SKM-1 (cell line): Measurements from ENCODE around the gene RAP1GAP.

Experiments
- DNase-seq: peaks from one replicate; lab custom pipeline; 2025; ENCODE audit not compliant: unreplicated experiment; lab: John Stamatoyannopoulos, UW

Gene RAP1GAP

DNA sequence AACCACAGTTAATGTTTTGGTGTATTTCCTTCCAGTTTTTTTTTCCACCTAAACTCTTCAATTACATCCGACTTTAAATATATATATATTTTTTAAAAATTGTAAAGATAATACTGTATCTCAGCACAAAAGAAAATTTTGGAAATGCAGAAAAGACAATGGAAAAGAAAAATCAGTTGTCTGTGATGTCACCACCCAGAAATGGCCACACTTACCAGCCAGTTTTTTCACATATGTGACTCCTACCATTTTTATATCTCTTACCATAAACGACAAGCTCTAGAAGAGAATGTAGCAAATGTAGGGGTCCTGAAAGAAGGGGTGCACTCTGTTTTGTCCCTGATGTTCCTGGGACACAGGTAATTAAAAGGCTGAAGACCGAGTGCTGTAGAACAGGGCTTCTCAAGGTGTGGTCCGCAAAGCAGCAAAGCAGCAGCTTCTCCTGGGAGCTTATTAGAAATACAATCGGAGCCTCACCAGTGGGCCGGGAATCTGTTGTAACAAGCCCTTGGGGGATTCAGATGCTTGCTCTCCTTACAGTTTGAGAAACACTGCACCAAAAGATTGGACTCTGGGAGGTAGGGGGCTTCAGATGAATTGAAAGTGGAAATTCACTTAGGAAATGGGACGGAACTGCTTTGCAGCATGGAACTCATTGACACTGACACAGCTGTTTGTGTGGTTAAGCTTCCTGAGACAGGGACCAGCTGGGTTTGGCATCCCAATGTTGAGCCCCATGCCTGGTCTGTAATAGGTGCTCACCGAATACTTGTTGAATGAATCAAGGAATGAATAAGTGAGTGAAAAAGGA is 115.8 kb downstream of the RAP1GAP start:
- no peak for DNase-seq

DNA sequence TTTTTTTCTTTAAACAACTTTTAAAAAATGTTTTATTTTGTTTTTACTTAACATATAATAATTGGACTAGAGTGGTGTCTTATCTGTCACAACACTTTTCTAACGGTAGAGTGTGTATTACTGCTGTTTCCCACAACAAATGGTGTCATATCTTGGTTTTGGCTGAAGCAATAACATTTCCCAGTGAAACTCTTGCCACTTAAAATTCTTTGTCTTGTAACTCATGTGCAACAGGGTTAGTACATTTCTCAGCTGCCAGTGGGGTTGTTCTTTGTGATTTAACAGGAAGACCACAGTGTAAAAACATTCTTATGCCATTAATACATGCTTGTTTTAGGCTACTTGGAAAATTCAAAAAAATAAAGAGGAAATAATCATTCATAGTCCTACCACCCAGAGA is 116.4 kb downstream of the RAP1GAP start:
- DNase-seq = no peak

DNA sequence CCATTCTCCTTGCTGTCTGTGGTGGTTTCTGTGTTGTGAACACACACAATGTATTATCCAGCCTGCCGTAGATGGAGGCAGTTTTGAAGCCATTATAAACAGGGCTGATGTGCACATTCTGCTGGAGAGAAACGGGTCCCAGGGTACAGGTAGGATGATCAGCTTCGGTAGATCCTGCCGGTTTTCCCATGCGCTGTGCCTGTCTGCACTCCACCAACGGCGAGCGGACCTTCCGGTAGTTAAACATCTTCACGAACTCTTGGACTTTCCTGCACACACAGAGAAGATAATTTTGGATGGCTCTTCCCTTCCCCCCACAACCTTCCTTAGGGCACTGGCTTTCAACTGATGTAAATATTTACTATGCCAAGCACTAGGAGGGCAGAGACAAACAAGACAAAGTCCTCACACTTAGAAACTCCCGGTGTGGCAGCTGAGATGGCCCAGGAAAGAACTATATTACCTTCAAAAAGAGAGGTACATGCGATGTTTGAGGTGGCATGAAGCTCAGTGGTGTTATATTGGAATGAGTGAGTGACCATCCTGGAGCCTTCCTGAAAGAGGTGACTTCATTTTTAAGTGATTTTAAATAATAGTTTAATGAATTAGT is 118.2 kb downstream of the RAP1GAP start:
- DNase-seq = no peak

DNA sequence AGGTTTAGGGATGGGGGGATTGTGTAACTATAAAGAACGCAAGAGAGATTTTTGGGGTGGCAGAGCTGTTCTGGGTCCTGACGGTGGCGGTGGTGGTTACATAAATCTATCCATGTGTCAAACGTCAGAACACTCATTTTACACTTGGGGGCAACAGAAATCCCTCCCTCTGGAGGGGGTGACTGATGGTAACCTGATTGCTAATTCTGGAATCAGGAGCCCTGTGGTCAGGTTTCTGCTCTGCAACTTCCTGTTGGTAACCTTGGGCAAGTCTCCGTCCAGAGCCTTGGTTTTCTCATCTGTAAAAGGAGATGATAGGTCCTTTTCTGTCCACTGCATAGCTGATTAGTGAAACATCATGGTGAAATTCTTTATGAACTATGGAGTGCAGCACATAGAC is 119.1 kb downstream of the RAP1GAP start:
- DNase-seq = no peak

DNA sequence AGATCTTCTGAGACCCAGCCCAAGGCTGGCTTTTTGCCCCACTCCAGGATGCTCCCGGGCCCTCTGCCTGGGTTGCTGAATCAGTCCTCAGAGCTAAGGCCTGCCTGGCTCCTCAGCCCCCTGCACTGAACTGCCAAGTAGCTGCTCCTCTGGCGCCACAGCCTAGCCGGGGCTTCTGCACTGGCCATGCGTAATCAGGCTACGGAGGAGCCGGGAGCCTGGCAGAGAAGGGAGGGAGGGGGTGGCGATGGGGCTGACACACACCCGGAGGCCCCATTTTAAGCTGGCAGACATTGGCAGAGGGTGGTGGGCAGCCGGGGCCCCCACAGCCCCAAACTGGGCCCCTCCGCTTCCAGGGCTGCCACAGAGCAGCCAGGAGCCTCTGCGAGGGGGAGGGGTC is 121.3 kb downstream of the RAP1GAP start:
- DNase-seq = no peak
